Mucosa of descending colon (tissue), 3 donors: ENCODE measurements around the gene MMP8. TPM values are rescaled to one million over a fixed set of nuclear protein-coding genes. Genes with fewer than 3 reads are reported as not detected.
A peak's percentile ranks its signal among the peaks of the same experiment; 100 is the strongest.

ENCODE experiments used
- ATAC-seq: fragments of 200-7000 bp; cut with Tn5 transposase; one replicate; pipeline ENCODE4 v1.9.1; 2020; ENCODE audit warnings: mild to moderate bottlenecking, moderate library complexity
- DNase-seq, 3 donors: peaks; one replicate each; pipeline ENCODE4 v3.0.0-alpha.2; 2020
- H3K36me3 ChIP-seq: fragments of 200-600 bp; one replicate; pipeline ENCODE4 v1.8.0; 2021; ENCODE audit warnings: low read depth, mild to moderate bottlenecking
- H3K4me1 ChIP-seq: fragments of 200-600 bp; one replicate; pipeline ENCODE4 v1.8.0; 2021; ENCODE audit warnings: low read depth, mild to moderate bottlenecking
- H3K4me3 ChIP-seq: fragments of 200-600 bp; one replicate; pipeline ENCODE4 v1.8.0; 2021; ENCODE audit warnings: mild to moderate bottlenecking
- H3K9me3 ChIP-seq: fragments of 200-600 bp; one replicate; pipeline ENCODE4 v1.8.0; 2021; ENCODE audit warnings: mild to moderate bottlenecking
- CTCF ChIP-seq: fragments of 200-600 bp; IDR thresholded peaks from one replicate; pipeline ENCODE4 v1.8.0; 2022; ENCODE audit warnings: antibody characterized with exemption, mild to moderate bottlenecking
- intact Hi-C, 2 donors: fragments of 100-400 bp; cut with DNase I in 1 of 2; cut with micrococcal nuclease in 1 of 2; formaldehyde crosslinking; loops; one replicate each; pipeline versions ENCODE4 v1.11.0 to v1.11.1; 2022; cut with DNase I, micrococcal nuclease
- long read RNA-seq, 2 donors: library from polyadenylated mRNA; unstranded; transcript quantifications; one replicate each; pipeline ENCODE4 v2.0.0, GENCODE V29; 2019 to 2021
- total RNA-seq, 3 donors: library from RNA; stranded (reverse); fragmentation: NEBNext Ultra II Directional in 2 of 3; extraction: Animal tissue kit (Norgen Biotek cat#: 25700) in 2 of 3; gene quantifications; one replicate each; pipeline versions ENCODE4 v1.2.1 to v1.2.4, GENCODE V29; 2021 to 2023
- donor health status: DM: no; HTN: no; CAD: no; lungs with moderate emphysema.
- donor health status: DM: no; HTN: no; CAD: no.
- donor health status: DM: no; HTN: yes; CAD: no.

MMP8 gene
- not detected for total RNA-seq
- long read RNA-seq, donor 1 = 0 reads
- long read RNA-seq, donor 2 = 0 reads

- Histone ChIP-seq H3K4me1 (no peaks in the 10 kb centered on the region), H3K4me3 (no peak within 1 kb of the TSS), H3K9me3 (no peaks in the 10 kb centered on the region), H3K36me3 (no peaks in the 10 kb centered on the region)
- DNase-seq = no peak
- no peak for ATAC-seq
- intact Hi-C loops = no loop called here
- no peak for TF ChIP-seq CTCF
These were observed at the start of gene MMP8 for GRCh38 chr11:102724904-102725500. MMP8 (minus strand) TSS chr11:102724954; CDS start chr11:102724855, 99 bp downstream.

- Histone ChIP-seq H3K4me1 (no peaks in the 10 kb centered on the region), H3K9me3 (no peaks in the 10 kb centered on the region), H3K36me3 (no peaks in the 10 kb centered on the region), H3K4me3 (no peak overlapping the region)
- TF ChIP-seq CTCF = no peak
- no peak for DNase-seq
- ATAC-seq = no peak
- intact Hi-C loops = no loop called here
These were observed 48.6 kb upstream of the MMP8 start for GRCh38 chr11:102773386-102773785.

- no peaks in the 10 kb centered on the region for H3K9me3 ChIP-seq
These were observed 46.6 kb upstream of the MMP8 start for GRCh38 chr11:102771351-102771750.

GRCh38 chr11:102770191-102770590, 45.4 kb upstream of the MMP8 start:
- H3K36me3 ChIP-seq = no peaks in the 10 kb centered on the region
- ATAC-seq = no peak

More at GRCh38 chr11:102771351-102771750, 46.6 kb upstream of the MMP8 start:
- intact Hi-C loops = no loop called here
- no peaks in the 10 kb centered on the region for H3K4me1 ChIP-seq
- DNase-seq = no peak
- no peak for ATAC-seq
- H3K36me3 ChIP-seq = no peaks in the 10 kb centered on the region
- H3K4me3 ChIP-seq = no peak overlapping the region
- TF ChIP-seq CTCF = no peak

GRCh38 chr11:102767800-102768199, 43.0 kb upstream of the MMP8 start:
- DNase-seq (peak in 1 of 3 donors; percentile 38), ATAC-seq (no peak)
- no peak for TF ChIP-seq CTCF
- Histone ChIP-seq H3K4me1 (no peaks in the 10 kb centered on the region), H3K4me3 (no peak overlapping the region), H3K36me3 (no peaks in the 10 kb centered on the region), H3K9me3 (no peaks in the 10 kb centered on the region)
- intact Hi-C loops = no loop called here

More at GRCh38 chr11:102770191-102770590, 45.4 kb upstream of the MMP8 start:
- no peak for DNase-seq
- no peaks in the 10 kb centered on the region for H3K4me1 ChIP-seq
- H3K4me3 ChIP-seq = no peak overlapping the region
- TF ChIP-seq CTCF = no peak
- H3K9me3 ChIP-seq = no peaks in the 10 kb centered on the region
- intact Hi-C loops = no loop called here
